A549 (cell line): ENCODE data around the gene NAA25.

Source experiments
- CHD2 ChIP-seq: fragments of 150-350 bp; IDR thresholded peaks from 2 replicates; pipeline ENCODE4 v1.6.1; 2014; ENCODE audit warnings: low read length; ENCODE audit not compliant: partially characterized antibody
- CTCF ChIP-seq: fragments of >200 bp; sonication (Bioruptor Twin); formaldehyde crosslinking; IDR thresholded peaks from 3 replicates; pipeline ENCODE4 v1.5.1; 2016
- EP300 ChIP-seq, 2 experiments: fragments of >200 bp; sonication (Bioruptor Twin); formaldehyde crosslinking; IDR thresholded peaks; 2 replicates in 1 of 2; 3 replicates in 1 of 2; pipeline ENCODE4 v1.6.1; 2016 to 2017
- KDM1A ChIP-seq: fragments of 200-600 bp; sonication (generic); IDR thresholded peaks from 2 replicates; pipeline ENCODE4 v1.6.1; 2016; ENCODE audit warnings: low read depth, mild to moderate bottlenecking
- NR3C1 ChIP-seq: fragments of >200 bp; sonication (Bioruptor Twin); formaldehyde crosslinking; IDR thresholded peaks from 3 replicates; pipeline ENCODE4 v1.6.1; 2017
- POLR2A ChIP-seq: IDR thresholded peaks from 2 replicates; pipeline ENCODE4 v1.6.1; 2012; ENCODE audit warnings: mild to moderate bottlenecking, low read length
- POLR2AphosphoS2 ChIP-seq: conservative IDR thresholded peaks from 2 replicates; pipeline ENCODE4 v1.6.1; 2012; ENCODE audit warnings: low read length, improper control_type of control experiment, inconsistent platforms
- TP53 ChIP-seq: fragments of 250-450 bp; sonication (Bioruptor Pico); IDR thresholded peaks from 2 replicates; pipeline ENCODE4 v1.5.0; 2021; ENCODE audit warnings: mild to moderate bottlenecking, moderate library complexity
- USF2 ChIP-seq: fragments of 450-650 bp; IDR thresholded peaks from 2 replicates; pipeline ENCODE4 v1.6.1; 2014; ENCODE audit warnings: antibody characterized with exemption
- TF ChIP-seq, protein P1 (sequence below): fragments of >200 bp; sonication (Bioruptor Twin); formaldehyde crosslinking; IDR thresholded peaks from 2 replicates; pipeline ENCODE4 v1.6.1; 2016

GRCh38 chr12:112108202-112109079 lies at the start of gene NAA25:
- no peak for TF ChIP-seq CHD2
- TF ChIP-seq CTCF, result no peak
- TF ChIP-seq, protein P1, sequence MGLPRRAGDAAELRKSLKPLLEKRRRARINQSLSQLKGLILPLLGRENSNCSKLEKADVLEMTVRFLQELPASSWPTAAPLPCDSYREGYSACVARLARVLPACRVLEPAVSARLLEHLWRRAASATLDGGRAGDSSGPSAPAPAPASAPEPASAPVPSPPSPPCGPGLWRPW, result no peak
- TF ChIP-seq POLR2AphosphoS2, result no peak
- TF ChIP-seq POLR2A, result peak; percentile 70
- TF ChIP-seq TP53, result no peak
- TF ChIP-seq USF2, result no peak
- no peak for TF ChIP-seq KDM1A
- no peak for TF ChIP-seq NR3C1
- no peak for TF ChIP-seq EP300 (IDR thresholded peaks at IDR 0.05)
